Measurements from ENCODE around the gene ZSWIM7. TPM values are rescaled to one million over a fixed set of nuclear protein-coding genes. Genes with fewer than 3 reads are reported as not detected.

The ZSWIM7 gene
- total and polyA plus RNA-seq, 8 donors: 4.5 to 43.5 (median 20.0) TPM; not detected in 1

GRCh38 chr17:16033729-16034349, 34.3 kb upstream of the ZSWIM7 start:
- intact Hi-C loops (cut with DNase I; ENCODE audit: low total_unique reads): no loop called here
- H3K36me3 ChIP-seq: peaks cover 60 to 100% (median 100%) of the 10 kb centered on the region in 4 donors
- no peaks in the 10 kb centered on the region for H3K27me3 ChIP-seq
- no peak overlapping the region for H3K27ac ChIP-seq
- H3K4me1 ChIP-seq: peaks cover 0 to 3% (median 0%) of the 10 kb centered on the region in 4 donors
- DNase-seq: no peak
- H3K4me3 ChIP-seq: no peak overlapping the region
- TF ChIP-seq POLR2A (IDR thresholded peaks at IDR 0.05): no peak
- TF ChIP-seq EP300 (IDR thresholded peaks at IDR 0.05): no peak
- no peak for TF ChIP-seq POLR2AphosphoS5 (IDR thresholded peaks at IDR 0.05)
- TF ChIP-seq CTCF (IDR thresholded peaks at IDR 0.05): no peak
- WGBS, 5 donors: 90 to 93% (median 92%) methylated on average over 7 of the region's 7 CpGs
- H3K9me3 ChIP-seq: no peaks in the 10 kb centered on the region

- DNase-seq: peak in 1 of 2 donors; percentile 20
- TF ChIP-seq POLR2AphosphoS5 (IDR thresholded peaks at IDR 0.05) (peak in 1 of 3 donors; percentile 45), POLR2A (IDR thresholded peaks at IDR 0.05) (no peak), EP300 (IDR thresholded peaks at IDR 0.05) (no peak), CTCF (IDR thresholded peaks at IDR 0.05) (no peak)
- peaks cover 52 to 99% (median 96%) of the 10 kb centered on the region in 4 donors for H3K36me3 ChIP-seq
- 71 to 81% (median 78%) methylated on average over 5 of the region's 5 CpGs for WGBS, 5 donors
- no peak overlapping the region for H3K4me3 ChIP-seq
- no peaks in the 10 kb centered on the region for H3K9me3 ChIP-seq
- H3K27ac ChIP-seq: peak overlapping the region in 4 of 5 donors; percentile 15 to 73 (median 54)
- H3K27me3 ChIP-seq: no peaks in the 10 kb centered on the region
- intact Hi-C loops (cut with DNase I; ENCODE audit: low total_unique reads): no loop called here
- peaks cover 0 to 17% (median 6%) of the 10 kb centered on the region in 4 donors for H3K4me1 ChIP-seq
Measured at GRCh38 chr17:16027708-16028584, 28.4 kb upstream of the ZSWIM7 start.

GRCh38 chr17:16026895-16027294, 27.4 kb upstream of the ZSWIM7 start:
- H3K36me3 ChIP-seq: peaks cover 47 to 95% (median 91%) of the 10 kb centered on the region in 4 donors

More at GRCh38 chr17:16026895-16027294, 27.4 kb upstream of the ZSWIM7 start:
- peak overlapping the region in 2 of 5 donors; percentile 48 to 73 for H3K27ac ChIP-seq
- H3K4me1 ChIP-seq: peaks cover 0 to 17% (median 6%) of the 10 kb centered on the region in 4 donors
- H3K9me3 ChIP-seq: no peaks in the 10 kb centered on the region
- H3K27me3 ChIP-seq: no peaks in the 10 kb centered on the region
- TF ChIP-seq EP300 (IDR thresholded peaks at IDR 0.05) (no peak), POLR2A (IDR thresholded peaks at IDR 0.05) (no peak), POLR2AphosphoS5 (IDR thresholded peaks at IDR 0.05) (no peak), CTCF (IDR thresholded peaks at IDR 0.05) (no peak)
- intact Hi-C loops (cut with DNase I; ENCODE audit: low total_unique reads): no loop called here
- DNase-seq: no peak
- no peak overlapping the region for H3K4me3 ChIP-seq
- 89 to 95% (median 92%) methylated on average over 5 of the region's 5 CpGs for WGBS, 5 donors

Measured in stomach (tissue), 9 donors.